K562 (cell line): ENCODE data around the gene C4orf54. TPM values are rescaled to one million over a fixed set of nuclear protein-coding genes. Genes with fewer than 3 reads are reported as not detected.

ENCODE experiments used
- ATAC-seq: fragments of 200-7000 bp; cut with Tn5 transposase; 3 replicates; pipeline ENCODE4 v1.9.1; 2020; ENCODE audit warnings: moderate library complexity
- BruUV-seq: library from RNA; stranded (reverse); fragments of 400-500 nt; replicated peaks from 2 replicates; lab custom pipeline; 2021; lab: Mats Ljungman, UMichigan
- CTCF ChIA-PET: fragments of 300-600 bp; formaldehyde crosslinking; extraction: SDS; loops from one replicate; lab custom pipeline; 2021; ENCODE audit warnings: low intra/inter-chr PET ratio; lab: Yijun Ruan, JAX
- POLR2A ChIA-PET: fragments of 300-600, 350-650 bp; sonication (Branson Sonifier 250); formaldehyde crosslinking; extraction: SDS; loops from one replicate; lab custom pipeline; 2021; ENCODE audit warnings: antibody characterized with exemption, inconsistent platforms; lab: Yijun Ruan, JAX
- DNase-seq, 4 experiments: peaks; one replicate each; pipeline versions ENCODE4 v3.0.0 to v3.0.0-alpha.2; 2011 to 2018; ENCODE audit warnings: low spot score in 3 of 4, mixed read lengths in 3 of 4; ENCODE audit errors: extremely low read depth in 1 of 4
- FAIRE-seq: peaks from 2 replicates; lab custom pipeline; 2011; peaks lifted over from hg19 to GRCh38; lab: Jason Lieb, UNC
- H2AFZ ChIP-seq: 2 replicates; pipeline ENCODE4 v1.6.0; 2011; ENCODE audit warnings: low read depth, low read length, control low read depth, inconsistent platforms
- H3K27ac ChIP-seq: fragments of 200-600 bp; 3 replicates; pipeline ENCODE4 v1.8.0; 2011; ENCODE audit warnings: low read depth, mild to moderate bottlenecking, control low read depth, inconsistent platforms, low read length, moderate library complexity, mixed read lengths; ENCODE audit errors: extremely low read depth
- H3K27me3 ChIP-seq, 2 experiments: fragments of 300-600 bp in 1 of 2; 2 replicates in 1 of 2; 3 replicates in 1 of 2; pipeline versions ENCODE4 v1.6.0 to v1.8.0; 2011; ENCODE audit warnings: inconsistent platforms in 2 of 2, low read length in 2 of 2, mild to moderate bottlenecking in 1 of 2, mixed read lengths in 1 of 2, moderate library complexity in 1 of 2; ENCODE audit not compliant: control insufficient read depth in 2 of 2, insufficient read depth in 2 of 2
- H3K36me3 ChIP-seq: fragments of 300-600 bp; 3 replicates; pipeline ENCODE4 v1.8.0; 2011; ENCODE audit warnings: mild to moderate bottlenecking, low read length, inconsistent platforms; ENCODE audit not compliant: control insufficient read depth, insufficient read depth
- H3K4me1 ChIP-seq, 2 experiments: fragments of 200-600 bp in 1 of 2; replicated peaks in 1 of 2; 2 replicates in 1 of 2; 3 replicates in 1 of 2; pipeline versions ENCODE4 v1.5.1 to v1.8.0; 2011; ENCODE audit warnings: inconsistent platforms in 2 of 2, low read length in 2 of 2, mild to moderate bottlenecking in 1 of 2, mixed read lengths in 1 of 2, moderate library complexity in 1 of 2; ENCODE audit not compliant: control insufficient read depth in 2 of 2, insufficient read depth in 2 of 2
- H3K4me2 ChIP-seq: 2 replicates; pipeline ENCODE4 v1.6.1; 2011; ENCODE audit warnings: low read length, control low read depth, inconsistent platforms, mixed read lengths; ENCODE audit not compliant: insufficient read depth
- H3K4me3 ChIP-seq: fragments of 200-600 bp; sonication (generic), shearing (Covaris generic); 2 replicates; pipeline ENCODE4 v1.5.1; 2016; ENCODE audit warnings: control low read depth, inconsistent platforms
- H3K79me2 ChIP-seq: fragments of 200-600 bp; 3 replicates; pipeline ENCODE4 v1.8.0; 2011; ENCODE audit warnings: low read length, inconsistent platforms; ENCODE audit not compliant: control insufficient read depth, insufficient read depth
- H3K9ac ChIP-seq, 2 experiments: 2 replicates each; pipeline versions ENCODE4 v1.6.0 to v1.6.1; 2011; ENCODE audit warnings: low read depth in 2 of 2, low read length in 2 of 2, control low read depth in 1 of 2, inconsistent platforms in 1 of 2, mild to moderate bottlenecking in 1 of 2, mixed read lengths in 1 of 2; ENCODE audit not compliant: insufficient read depth in 1 of 2
- H3K9me1 ChIP-seq: one replicate; pipeline ENCODE4 v1.6.0; 2011; ENCODE audit warnings: inconsistent platforms, mild to moderate bottlenecking, low read length, moderate library complexity; ENCODE audit not compliant: control insufficient read depth, insufficient read depth
- H3K9me3 ChIP-seq: replicated peaks from 2 replicates; pipeline ENCODE4 v1.5.1; 2011; ENCODE audit warnings: low read depth, low read length, inconsistent platforms; ENCODE audit not compliant: control insufficient read depth, insufficient read depth
- H4K20me1 ChIP-seq: replicated peaks from 2 replicates; pipeline ENCODE4 v1.6.1; 2011; ENCODE audit warnings: low read length, inconsistent platforms, mixed read lengths; ENCODE audit not compliant: control insufficient read depth, insufficient read depth
- CBFA2T3 ChIP-seq: fragments of 450-650 bp; IDR thresholded peaks from 2 replicates; pipeline ENCODE4 v1.6.1; 2017
- CTCF ChIP-seq, 3 experiments: IDR thresholded peaks in 2 of 3; conservative IDR thresholded peaks in 1 of 3; 2 replicates each; pipeline ENCODE4 v1.5.1; 2011 to 2012; ENCODE audit warnings: low read length in 3 of 3, mild to moderate bottlenecking in 3 of 3, control low read depth in 2 of 3, improper control_type of control experiment in 1 of 3, inconsistent platforms in 1 of 3, low read depth in 1 of 3, mixed read lengths in 1 of 3, moderate library complexity in 1 of 3; ENCODE audit not compliant: insufficient read depth in 2 of 3
- HMGXB4 ChIP-seq: sonication (generic); formaldehyde crosslinking; IDR thresholded peaks from 2 replicates; pipeline ENCODE4 v1.8.1; 2023; ENCODE audit warnings: mild to moderate bottlenecking, missing genetic modification reagents
- RREB1 ChIP-seq: fragments of 250-450 bp; sonication (Bioruptor Pico); IDR thresholded peaks from 2 replicates; pipeline ENCODE4 v1.4.0; 2020
- WGBS: fragments of 100-300 bp; shearing (Covaris generic); methylation state at CpG from one replicate; pipeline ENCODE4 v1.1.6; 2016; ENCODE audit warnings: low coverage, mixed read lengths; ENCODE audit not compliant: insufficient coverage; ENCODE audit errors: missing lambda C conversion rate; 5-methylcytosine and 5-hydroxymethylcytosine counted together
- in situ Hi-C: fragments of 300-500 bp; cut with MboI; formaldehyde crosslinking; loops from 4 replicates; pipeline ENCODE4 v1.15.0; 2018; ENCODE audit warnings: inconsistent platforms, mixed read lengths
- intact Hi-C: fragments of 100-400 bp; cut with micrococcal nuclease; formaldehyde crosslinking; loops from 2 replicates; pipeline ENCODE4 v1.14.2; 2022
- polyA plus RNA-seq, 8 experiments: library from polyadenylated mRNA; depleted of rRNA in 4 of 8; stranded (reverse) in 5 of 8; unstranded in 3 of 8; fragments of >200 nt; fragmentation: Nextera tagmentation in 2 of 8; fragmentation: Illumina TruSeq in 1 of 8; extraction: Ambion mirVana in 2 of 8; extraction: Trizol in 1 of 8; gene quantifications; 2 replicates each; pipeline versions ENCODE4 v1.2.1 to v1.2.3, GENCODE V29; 2011 to 2014; ENCODE audit warnings: inconsistent platforms in 1 of 8, missing spikeins in 1 of 8
- total RNA-seq, 7 experiments: library from RNA; depleted of rRNA in 6 of 7; stranded (reverse); fragments of >200 nt in 6 of 7; fragmentation: Illumina TruSeq in 2 of 7; extraction: Trizol in 2 of 7; gene quantifications; 2 replicates each; pipeline versions ENCODE4 v1.2.1 to v1.2.3, GENCODE V29; 2011 to 2021; ENCODE audit warnings: low replicate concordance in 1 of 7

C4orf54 gene
- total and polyA plus RNA-seq, 9 of the 15 experiments (the other 6 are each of a cell fraction or from before 2014, with no cell fraction given), result not detected

- H3K9ac ChIP-seq, result no peak overlapping the region
- BruUV-seq, result no TSS peak
- TF ChIP-seq CBFA2T3, result no peak
- no peak for TF ChIP-seq HMGXB4 (CRISPR knock-in tag)
- TF ChIP-seq RREB1 (CRISPR knock-in tag), result no peak
- TF ChIP-seq CTCF (IDR thresholded peaks at IDR 0.05 in 2 of 3, conservative IDR thresholded peaks at IDR 0.05 in 1 of 3; ENCODE audit: insufficient read depth in 2 of 3, low read depth in 1 of 3, low read length in 3 of 3), result peak in 1 of 3 experiments; percentile 8; a peak in 1 of 6 replicates
- H3K79me2 ChIP-seq, result no peaks in the 10 kb centered on the region
- H3K4me2 ChIP-seq, result no peak overlapping the region
- no peak overlapping the region for H2AFZ ChIP-seq
- FAIRE-seq, result no peak
- ChIA-PET POLR2A (no interaction called here), CTCF (no interaction called here)
- H3K4me3 ChIP-seq, result no peak overlapping the region
- no peaks in the 10 kb centered on the region for H3K9me1 ChIP-seq
- no peaks in the 10 kb centered on the region for H3K36me3 ChIP-seq
- no peaks in the 10 kb centered on the region for H3K4me1 ChIP-seq
- 8% methylated on average over 1 of the region's 1 CpG for WGBS
- in situ Hi-C loops (no loop called here), intact Hi-C loops (no loop called here)
- H3K27me3 ChIP-seq, result no peaks in the 10 kb centered on the region; a peak in 1 of 5 replicates
- H4K20me1 ChIP-seq, result no peaks in the 10 kb centered on the region
- ATAC-seq, result peak; percentile 46; the same call in 1 of the 3 replicates
- H3K27ac ChIP-seq, result no peak overlapping the region
- DNase-seq, result no peak
- no peaks in the 10 kb centered on the region for H3K9me3 ChIP-seq
These were observed 42.3 kb downstream of the C4orf54 start for GRCh38 chr4:99615170-99615820.
